HG03571 (cell line): ENCODE data around the gene S1PR1.

Experiments
- ATAC-seq: cut with Tn5 transposase; IDR thresholded peaks from one replicate; pipeline ENCODE4 v1.9.1; 2021; ENCODE audit not compliant: unreplicated experiment

Gene S1PR1

GRCh38 chr1:101278845-101279244 is 42.0 kb downstream of the S1PR1 start:
- ATAC-seq = no peak

- no peak for ATAC-seq
Measured at GRCh38 chr1:101280049-101280592, 43.3 kb downstream of the S1PR1 start.

DNA sequence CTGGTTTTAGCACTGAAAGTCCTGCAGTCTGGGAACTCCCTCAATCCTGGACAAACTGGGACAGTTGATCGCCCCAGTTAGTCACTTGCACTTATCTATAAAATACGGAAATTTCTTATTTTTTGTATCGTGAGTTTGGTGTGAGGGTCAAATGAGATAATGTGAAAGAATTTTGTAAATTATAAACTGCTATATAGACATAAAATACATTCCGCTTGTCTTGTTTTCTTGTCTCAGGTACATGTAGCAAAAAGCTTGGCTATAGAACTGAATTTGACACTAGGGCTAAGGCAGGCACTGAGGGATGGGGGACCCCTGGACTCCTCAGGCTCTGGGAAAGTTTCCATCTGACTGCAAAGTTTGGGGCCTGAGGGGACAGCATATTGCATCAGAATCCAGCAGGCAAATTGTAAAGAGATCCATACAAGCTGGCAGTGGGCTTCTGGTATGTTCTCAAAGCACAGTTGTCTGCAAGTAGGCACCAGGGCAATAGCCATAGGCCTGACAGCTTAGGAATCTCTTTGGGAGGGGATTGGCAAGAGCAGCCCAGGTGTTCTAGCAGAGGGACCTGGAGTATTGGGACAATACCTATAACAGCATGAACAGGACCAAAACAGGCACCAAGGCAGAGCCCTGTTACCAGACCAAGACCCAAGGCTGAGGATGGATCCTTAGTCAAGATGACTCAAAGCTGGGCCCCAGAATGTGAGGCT is 44.3 kb downstream of the S1PR1 start:
- no peak for ATAC-seq

- ATAC-seq = no peak
Measured at GRCh38 chr1:101281751-101282150, 44.9 kb downstream of the S1PR1 start.

GRCh38 chr1:101282314-101283038 is 45.7 kb downstream of the S1PR1 start:
- ATAC-seq = no peak

- ATAC-seq = no peak
Measured at GRCh38 chr1:101283443-101283842, 46.6 kb downstream of the S1PR1 start.

DNA sequence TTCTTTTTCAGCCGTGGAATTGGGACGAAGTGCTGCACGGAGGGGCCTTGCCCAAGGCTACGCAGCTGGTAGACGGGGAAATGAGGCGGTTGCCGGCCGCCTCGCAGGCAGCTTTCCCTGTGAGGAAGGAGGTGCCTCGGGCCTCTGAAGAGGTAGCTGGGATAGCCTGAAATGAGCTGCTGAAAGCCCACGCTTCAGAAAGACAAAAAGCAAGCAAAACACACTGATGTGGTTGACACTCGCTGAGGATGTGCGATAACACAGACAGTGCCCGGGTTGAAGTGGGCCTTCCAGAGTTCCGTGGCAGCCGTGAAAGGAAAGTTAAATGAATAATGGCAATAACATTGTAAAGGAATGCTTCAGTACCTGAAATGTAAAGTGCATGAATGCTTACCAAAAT is 47.2 kb downstream of the S1PR1 start:
- ATAC-seq = no peak

GRCh38 chr1:101284622-101285218 is 47.9 kb downstream of the S1PR1 start:
- no peak for ATAC-seq

- no peak for ATAC-seq
Measured at GRCh38 chr1:101285922-101286570, 49.2 kb downstream of the S1PR1 start.

DNA sequence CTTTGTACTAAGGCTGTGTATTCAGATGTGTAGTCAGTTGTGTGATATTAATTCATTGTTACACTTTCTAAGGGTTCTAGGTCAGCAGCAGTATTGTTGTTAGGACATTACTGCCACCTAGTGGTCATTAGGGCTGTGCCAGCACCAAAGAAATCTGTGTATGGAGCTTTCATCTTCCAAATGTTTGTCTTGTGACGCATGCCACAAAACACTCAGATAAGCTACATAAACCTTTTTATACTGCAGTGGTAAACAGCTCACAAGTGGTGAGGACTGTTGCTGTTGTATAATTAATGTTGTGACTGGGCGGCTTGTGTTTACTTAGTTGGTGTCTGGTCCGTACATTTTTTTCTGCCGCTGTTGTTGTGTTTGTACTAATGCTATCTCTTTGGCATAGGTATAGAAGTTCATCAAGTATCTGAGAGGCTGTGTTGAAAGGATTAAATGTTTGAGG is 51.7 kb downstream of the S1PR1 start:
- ATAC-seq = no peak

DNA sequence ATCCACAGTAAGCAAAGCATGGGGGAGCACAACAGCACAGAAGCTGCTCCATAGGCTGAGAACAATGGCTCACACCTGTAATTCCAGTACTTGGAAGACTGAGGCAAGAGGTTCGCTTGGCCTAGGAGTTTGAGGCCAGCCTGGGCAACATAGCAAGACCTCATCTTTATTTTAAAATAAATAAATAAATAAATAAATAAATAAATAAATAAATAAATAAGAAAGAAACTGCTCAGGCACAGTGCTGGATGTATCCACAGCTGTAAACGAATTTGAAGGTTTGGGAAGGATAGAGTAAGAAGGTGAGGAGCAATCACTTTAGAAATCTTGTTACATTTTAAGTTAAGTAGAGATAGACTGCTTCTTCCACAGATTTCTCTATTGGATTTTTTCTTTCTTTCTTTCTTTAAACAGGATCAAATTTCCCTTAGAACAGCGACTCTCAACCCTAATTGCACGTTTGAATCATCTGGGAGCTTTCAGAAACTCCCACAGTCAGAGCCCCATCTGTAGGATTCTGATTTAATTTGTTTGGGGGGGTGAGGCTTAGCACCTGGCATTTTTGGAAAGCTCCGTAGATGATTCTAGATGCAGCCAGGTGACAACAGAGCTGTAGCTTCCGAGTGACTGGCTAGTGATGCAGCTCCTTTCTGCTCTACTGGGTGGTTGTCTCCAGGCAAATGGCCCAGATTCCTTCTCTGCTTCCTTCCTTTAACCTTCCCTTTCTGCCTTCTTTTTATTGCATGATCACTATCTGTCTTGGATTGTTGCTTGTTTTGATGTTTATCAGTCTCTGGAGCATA is 53.5 kb downstream of the S1PR1 start:
- no peak for ATAC-seq
